Stimulated activated naive CD4-positive, alpha-beta T cell (primary cell): Measurements from ENCODE around the gene MARCKS.

ENCODE experiments used
- DNase-seq, 6 experiments: peaks; one replicate each; lab custom pipeline; 2025; lab: John Stamatoyannopoulos, UW

MARCKS gene, protein sequence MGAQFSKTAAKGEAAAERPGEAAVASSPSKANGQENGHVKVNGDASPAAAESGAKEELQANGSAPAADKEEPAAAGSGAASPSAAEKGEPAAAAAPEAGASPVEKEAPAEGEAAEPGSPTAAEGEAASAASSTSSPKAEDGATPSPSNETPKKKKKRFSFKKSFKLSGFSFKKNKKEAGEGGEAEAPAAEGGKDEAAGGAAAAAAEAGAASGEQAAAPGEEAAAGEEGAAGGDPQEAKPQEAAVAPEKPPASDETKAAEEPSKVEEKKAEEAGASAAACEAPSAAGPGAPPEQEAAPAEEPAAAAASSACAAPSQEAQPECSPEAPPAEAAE

DNA sequence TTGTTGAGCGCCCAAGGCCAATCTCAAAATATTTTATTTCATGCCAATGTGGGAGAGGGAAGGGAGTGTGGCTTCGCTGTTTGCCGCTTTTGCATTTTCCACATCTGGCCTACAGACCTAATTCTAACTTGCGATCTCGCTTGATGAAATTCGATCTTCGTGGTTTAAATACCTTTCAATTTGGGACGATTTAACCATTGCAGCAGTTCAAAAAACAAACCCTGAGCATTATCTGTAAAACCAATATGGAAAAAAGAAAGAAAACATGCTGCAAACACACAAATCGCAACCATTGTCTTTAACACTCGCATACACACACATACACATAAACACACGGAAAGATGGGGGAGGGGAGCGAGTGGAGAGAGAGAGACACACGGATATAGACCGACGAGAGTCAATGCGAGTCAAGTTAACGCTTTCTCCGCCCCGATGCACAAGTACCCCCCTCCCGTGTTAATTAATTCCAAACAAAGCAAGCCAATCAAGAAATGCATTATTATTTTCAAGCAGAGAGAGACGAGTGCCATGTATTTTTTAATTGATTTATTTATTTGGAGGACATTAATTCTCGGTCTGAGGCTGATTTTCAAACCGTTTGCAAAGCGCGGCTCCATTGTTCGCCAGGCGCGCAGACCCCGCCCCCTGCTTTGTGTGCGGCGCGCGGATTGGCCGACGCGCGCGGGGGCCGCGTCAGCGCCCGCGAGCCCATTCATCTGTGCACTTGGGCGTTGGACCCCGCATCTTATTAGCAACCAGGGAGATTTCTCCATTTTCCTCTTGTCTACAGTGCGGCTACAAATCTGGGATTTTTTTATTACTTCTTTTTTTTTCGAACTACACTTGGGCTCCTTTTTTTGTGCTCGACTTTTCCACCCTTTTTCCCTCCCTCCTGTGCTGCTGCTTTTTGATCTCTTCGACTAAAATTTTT is at the start of gene MARCKS:
Gene MARCKS (plus strand): TSS at position 721 of the 931 bp plus-strand sequence. CDS start 401 bp downstream, outside the sequence.
- DNase-seq, result peak in 3 of 6 experiments; percentile 8 to 35 (median 24)

DNA sequence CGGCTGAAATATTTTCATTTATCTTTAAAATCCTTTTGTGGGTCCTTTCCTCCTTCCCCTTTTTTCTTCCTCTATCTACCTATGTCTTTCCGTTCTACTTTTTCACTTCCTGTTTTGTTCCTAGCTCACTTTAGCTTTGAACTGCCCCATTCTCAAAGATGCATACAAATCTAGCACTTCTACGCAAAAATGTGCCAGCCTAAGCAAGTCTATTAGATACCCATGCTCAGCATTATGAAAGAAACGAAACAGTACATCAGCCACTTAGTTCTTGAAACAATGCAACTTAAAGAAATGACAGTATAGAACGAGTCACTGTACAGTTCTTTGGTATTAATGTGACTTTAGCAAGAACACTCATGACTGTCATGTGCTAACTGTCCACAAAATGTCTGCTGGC is 47.3 kb upstream of the MARCKS start:
- DNase-seq, result no peak

- DNase-seq, result no peak
These were observed 44.0 kb upstream of the MARCKS start for GRCh38 chr6:113813142-113813541.

DNA sequence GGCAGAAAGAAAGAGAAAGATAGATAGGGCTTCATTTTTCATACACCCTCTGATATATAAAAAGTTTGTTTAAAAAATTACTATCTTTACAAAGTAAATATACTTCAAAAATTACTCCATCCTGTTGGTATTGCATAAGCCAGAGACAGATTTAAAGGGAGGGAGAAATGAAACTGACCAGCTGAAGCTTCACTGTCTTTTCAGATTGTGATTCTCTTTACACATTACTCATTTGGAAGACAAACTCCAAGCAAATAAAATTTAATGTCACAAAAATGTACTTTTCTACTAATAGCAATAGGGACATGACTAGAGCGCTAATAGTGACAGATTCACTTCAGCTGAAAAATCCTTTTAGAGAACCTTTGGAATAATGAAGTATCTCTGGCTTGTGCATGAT is 38.6 kb upstream of the MARCKS start:
- no peak for DNase-seq

DNA sequence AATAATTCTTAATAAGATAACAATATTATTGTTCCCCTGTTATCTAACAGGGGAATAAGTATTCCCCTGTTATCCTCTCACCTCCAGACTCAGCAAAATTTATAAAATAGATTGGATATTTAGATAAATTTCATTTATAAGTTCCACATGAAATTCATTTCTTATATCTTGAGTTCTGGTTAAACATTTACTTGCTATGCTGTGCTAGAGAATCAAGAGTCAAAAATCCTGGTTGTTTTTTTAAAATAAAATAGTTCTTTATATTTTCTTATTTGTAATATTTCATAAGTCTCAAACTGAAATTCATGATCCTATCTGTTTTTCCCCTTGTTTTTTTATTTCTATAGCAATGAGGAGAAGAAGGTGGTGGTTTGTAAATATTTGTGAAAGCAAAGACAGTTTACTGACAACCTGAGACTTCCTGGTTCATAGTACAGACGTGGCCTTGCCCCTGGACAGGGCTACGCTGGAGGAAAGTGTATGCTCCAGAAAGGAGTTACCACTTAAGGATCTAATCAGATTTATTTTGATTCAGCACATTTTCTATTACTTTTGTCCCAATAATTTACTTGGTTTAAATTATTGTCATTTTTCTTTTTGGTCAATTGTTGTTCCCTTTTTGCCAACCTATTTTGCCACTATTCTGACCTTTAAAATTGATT is 37.8 kb upstream of the MARCKS start:
- DNase-seq, result no peak

DNA sequence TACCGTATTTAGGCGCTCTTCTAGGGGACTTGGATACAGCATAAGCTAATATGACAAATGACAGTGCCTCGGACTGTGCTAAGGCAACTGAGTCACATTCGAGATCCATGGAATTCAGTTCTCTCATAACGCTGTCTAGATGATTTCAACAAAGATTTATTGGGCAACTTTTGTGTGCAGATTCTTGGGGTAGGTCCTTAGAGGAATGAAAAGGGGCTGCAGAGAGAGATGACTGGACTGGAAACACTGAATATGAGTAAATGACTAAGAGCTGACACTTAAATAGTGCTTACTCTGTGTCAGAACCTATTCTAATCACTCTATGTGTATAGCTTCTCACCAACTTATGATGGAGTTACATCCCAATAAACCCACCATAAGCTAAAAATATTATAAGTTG is 36.4 kb upstream of the MARCKS start:
- DNase-seq, result no peak

DNA sequence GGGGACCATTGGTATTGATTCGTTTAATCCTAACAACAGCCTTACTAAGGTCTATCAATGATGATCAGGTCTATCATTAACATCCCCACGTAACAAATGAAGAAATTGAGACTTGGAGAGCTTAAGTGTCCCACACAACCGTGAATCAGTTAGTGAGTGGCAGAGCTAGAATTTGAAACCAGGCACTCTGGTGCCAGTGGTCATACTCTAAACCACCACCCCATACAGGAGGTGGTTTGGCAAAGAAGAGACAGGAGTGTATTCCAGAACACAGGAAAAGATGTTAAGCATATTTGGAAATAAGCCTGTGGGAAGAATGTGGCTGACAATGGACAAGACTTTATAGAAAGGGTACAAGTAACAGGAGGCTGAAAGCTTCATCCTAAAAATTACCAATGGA is 35.7 kb upstream of the MARCKS start:
- DNase-seq, result no peak

DNA sequence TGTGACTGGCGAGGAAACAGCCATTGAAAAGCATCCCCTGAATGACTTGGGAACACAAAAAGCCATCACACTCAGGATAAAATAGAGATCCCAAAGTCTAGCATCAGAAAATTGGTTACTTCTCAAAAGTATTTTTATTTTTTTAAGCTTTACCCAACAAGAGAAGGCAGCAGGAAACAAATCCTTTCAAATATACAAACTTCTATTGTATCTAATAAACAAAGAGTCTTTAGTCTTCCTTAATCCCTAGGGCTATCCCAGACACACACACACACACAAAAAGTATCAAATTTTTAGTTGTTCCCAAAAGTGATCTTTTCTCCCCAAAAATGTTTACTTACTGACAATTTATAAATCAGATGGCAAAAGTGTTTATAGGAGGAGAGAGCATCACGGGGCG is 33.2 kb upstream of the MARCKS start:
- DNase-seq, result no peak

DNA sequence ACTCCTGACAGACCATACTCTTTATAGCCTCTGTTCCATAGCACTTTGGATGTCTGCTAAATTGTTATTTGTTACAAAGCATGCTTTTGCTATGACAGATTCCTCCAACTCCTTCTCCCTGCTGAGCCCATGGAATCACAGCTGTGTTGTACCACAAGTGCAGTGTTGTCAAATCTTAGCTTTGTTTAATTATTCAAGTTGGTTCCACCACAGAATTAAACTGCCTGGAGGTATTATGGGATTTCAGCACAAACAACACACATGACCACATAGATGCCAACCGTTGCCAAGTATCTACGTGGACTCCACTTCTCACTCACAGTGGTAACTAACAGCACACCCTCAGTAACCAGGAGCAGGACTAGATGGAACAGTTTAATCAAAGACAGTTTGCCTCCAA is 32.7 kb upstream of the MARCKS start:
- no peak for DNase-seq

- DNase-seq, result no peak
These were observed 32.3 kb upstream of the MARCKS start for GRCh38 chr6:113824866-113825265.

- no peak for DNase-seq
These were observed 31.4 kb upstream of the MARCKS start for GRCh38 chr6:113825781-113826180.

- no peak for DNase-seq
These were observed 28.0 kb upstream of the MARCKS start for GRCh38 chr6:113828984-113829695.

DNA sequence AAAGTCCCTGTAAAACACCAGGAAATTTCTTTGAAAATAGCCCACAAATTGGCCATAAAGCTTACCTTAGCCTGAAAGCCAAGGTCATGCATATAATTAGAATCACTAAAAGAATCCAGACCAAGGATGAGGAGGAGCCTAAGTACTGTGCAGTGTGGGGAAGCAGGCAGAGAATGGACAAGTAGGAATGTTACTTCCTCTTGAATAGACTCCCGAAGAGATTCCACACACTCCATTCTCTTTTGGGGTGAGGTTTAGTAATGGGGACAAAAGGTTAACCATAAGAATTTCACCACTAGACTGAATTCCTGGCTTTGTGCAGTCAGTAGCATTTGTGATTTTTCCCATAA is 27.5 kb upstream of the MARCKS start:
- DNase-seq, result no peak

DNA sequence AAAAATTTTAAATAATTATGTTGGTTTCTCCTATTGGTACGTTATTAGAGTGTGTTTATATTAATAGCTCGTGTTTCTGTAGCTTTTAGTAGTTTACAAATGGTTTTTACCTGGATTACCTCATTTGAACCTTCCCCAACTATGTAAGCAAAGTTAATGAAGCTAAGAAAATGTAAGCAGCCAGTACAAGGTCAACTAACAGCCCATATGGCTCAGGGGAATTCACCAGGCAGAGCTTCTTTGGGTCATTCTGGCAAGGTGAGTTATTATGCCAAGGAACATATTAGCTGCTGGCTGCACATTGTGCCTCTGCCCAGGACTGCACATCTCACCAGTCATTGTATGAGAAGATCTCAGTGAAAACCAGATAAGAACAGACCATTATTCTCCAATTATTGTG is 27.0 kb upstream of the MARCKS start:
- DNase-seq, result no peak

GRCh38 chr6:113833537-113833936 is 23.6 kb upstream of the MARCKS start:
- no peak for DNase-seq

DNA sequence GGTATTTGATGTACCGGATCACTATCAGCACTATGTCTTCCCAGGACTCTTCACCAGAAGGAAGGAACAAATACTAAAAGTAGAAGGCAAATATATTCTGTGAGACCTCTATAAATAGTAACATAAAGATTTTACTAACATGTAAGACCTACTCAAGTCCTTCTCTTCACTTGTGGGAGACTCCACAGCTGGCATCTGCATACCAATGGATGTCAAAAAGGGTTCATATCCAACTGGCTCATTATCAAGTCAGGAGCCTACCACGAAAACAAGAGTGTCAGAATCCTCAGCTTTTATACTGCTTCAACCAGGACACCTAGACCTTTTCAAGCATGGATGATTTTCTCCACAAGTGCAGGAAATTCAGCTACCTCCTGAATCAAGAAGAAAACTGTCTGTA is 20.0 kb upstream of the MARCKS start:
- DNase-seq, result no peak

GRCh38 chr6:113842165-113842564 is 15.0 kb upstream of the MARCKS start:
- DNase-seq, result no peak

DNA sequence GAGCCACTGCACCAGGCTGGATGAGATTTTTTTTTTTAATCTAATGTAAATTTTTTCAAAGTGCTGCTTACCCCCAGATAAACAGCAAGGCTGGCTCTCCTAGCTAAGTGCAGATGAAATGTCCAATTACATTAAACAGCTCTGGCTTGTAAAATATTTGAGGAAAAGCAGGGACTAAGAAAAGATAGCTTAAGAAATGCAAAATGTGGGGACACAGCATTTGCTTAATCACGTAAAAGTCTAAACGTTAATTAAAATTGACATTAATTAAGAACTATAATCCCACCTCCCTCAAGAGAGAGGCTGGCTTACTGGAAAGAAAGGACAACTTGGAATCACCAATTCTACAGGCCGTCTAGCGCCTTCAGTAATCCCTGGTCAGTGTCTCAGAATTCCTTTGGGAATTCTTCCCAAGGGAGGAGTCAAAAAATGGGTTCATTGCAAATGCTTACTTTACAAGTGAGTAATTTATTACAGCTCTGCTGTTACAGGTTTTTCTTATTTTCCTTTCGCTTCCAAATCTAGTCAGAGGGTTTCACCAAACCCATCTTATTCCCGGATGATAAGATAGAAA is 13.6 kb upstream of the MARCKS start:
- no peak for DNase-seq

DNA sequence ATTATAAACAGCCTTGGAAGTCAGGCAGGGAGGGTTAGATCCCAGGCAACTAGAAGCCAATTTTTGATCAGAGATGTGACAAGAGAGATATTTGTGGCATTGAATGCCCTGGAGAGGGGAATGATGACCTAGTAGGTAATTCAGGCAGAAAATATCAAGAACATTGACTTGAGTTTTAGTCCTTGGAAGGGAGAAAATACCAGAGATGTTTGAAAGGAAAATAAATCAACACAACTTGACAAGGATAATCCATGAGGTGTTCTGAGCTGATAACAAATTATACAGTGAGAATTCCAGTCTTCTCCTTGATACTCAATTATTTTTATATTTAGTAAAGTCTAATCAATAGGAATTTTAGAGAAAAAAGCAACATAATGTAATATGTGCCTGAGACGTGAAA is 10.6 kb upstream of the MARCKS start:
- DNase-seq, result no peak

DNA sequence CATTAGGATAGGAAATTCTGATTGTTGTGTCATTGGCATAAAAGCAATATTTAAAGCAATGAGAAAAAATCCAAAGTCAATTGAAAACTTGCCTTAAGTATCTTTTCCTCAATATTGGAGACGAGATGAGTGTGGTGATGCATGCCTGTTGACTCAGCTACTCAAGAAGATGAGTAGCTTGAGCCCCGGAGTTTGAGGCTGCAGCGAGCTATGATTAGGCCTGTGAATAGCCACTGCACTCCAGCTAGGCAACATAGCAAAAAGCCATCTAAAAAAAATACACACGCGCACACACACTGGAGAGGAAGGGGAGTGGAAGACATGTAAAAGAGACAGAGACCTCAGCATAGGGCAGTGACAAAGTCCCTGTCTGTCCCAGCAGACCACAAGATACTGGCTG is 9.7 kb upstream of the MARCKS start:
- no peak for DNase-seq

- DNase-seq, result no peak
These were observed 8.9 kb upstream of the MARCKS start for GRCh38 chr6:113848280-113848679.

- DNase-seq, result no peak
These were observed 8.3 kb upstream of the MARCKS start for GRCh38 chr6:113848811-113849210.
